ENCODE data around the gene TMEM176A.
A peak's percentile ranks its signal among the peaks of the same experiment; 100 is the strongest.
"Not testable (repeated sequence)": the region's sequence is repeated elsewhere in the genome, so short reads cannot be mapped to it uniquely, and the experiment has no call there.

Gene TMEM176A, protein sequence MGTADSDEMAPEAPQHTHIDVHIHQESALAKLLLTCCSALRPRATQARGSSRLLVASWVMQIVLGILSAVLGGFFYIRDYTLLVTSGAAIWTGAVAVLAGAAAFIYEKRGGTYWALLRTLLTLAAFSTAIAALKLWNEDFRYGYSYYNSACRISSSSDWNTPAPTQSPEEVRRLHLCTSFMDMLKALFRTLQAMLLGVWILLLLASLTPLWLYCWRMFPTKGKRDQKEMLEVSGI

DNA sequence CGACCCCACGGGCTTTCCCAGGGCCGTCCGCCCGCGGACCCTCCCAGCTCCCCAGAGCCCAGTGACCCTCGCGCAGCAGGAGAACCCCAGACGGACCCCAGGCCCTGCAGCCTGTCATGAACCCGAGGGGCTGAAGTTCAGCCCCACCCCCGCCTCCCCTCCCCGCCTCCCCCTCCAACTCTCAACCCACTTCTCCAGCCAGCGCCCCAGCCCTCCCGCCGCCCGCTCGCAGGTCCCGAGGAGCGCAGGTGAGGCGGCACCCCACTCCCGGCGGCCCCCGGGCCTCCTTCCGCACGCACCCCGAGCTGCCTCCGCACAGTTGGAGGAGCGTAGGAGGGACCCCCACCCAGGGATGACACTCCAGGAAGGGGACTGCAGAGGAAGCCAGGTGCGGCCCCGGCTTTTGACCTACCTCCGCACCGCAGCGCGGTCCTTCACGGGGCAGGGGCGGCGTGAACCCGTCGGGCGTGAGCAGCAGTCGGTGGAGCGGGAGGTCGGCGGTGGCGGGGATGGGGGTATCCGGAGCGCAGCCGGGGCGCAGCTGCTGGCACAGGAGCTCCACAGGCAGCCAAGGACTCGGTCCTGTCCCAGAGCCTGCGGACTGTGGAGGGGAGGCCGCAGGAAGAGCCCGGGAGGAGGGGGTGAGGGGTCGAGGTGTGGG is at the start of gene TMEM176A:
TSS of gene TMEM176A (plus strand) at position 189 of the 661 bp plus-strand sequence. CDS start 782 bp downstream, outside the sequence.
- no peak for DNase-seq

DNA sequence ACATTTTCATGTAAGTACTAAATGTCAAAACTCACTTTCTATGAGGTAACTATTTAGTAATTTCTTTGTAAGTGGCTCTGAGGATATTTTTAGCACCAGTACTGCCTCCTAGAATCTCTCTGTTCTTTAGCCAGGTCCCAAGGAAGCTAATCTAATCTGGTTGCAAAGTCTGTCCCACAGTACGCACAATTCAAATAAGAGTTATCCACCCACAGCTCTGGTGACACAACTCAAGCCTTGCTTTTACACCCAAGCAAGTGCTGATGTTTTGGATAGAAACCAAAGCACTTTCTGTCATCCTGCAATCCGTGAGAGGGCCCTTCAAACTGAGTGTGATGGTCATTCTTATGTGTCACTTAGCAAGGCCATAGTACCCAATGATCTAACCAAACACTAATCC is 48.9 kb upstream of the TMEM176A start:
- DNase-seq = no peak

DNA sequence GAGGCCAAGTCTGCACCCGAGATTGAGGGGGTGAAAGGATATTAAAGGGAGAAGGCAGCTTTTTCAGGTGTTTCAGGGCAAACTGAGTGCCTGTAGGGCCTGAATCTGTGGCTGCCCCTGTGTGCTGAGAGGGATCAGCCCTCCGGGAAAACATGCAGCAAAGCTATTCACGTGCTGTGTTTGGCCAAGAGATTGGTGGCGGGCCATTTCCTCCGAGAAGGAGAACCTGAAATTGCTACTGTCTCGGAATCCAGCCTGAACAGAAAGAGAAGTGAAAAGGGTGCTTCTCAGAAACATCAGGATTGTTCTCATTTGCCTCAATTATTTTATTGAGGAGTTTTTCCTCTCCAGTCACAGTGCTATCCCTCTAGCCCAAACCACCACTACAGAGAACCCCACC is 47.3 kb upstream of the TMEM176A start:
- DNase-seq = no peak

DNA sequence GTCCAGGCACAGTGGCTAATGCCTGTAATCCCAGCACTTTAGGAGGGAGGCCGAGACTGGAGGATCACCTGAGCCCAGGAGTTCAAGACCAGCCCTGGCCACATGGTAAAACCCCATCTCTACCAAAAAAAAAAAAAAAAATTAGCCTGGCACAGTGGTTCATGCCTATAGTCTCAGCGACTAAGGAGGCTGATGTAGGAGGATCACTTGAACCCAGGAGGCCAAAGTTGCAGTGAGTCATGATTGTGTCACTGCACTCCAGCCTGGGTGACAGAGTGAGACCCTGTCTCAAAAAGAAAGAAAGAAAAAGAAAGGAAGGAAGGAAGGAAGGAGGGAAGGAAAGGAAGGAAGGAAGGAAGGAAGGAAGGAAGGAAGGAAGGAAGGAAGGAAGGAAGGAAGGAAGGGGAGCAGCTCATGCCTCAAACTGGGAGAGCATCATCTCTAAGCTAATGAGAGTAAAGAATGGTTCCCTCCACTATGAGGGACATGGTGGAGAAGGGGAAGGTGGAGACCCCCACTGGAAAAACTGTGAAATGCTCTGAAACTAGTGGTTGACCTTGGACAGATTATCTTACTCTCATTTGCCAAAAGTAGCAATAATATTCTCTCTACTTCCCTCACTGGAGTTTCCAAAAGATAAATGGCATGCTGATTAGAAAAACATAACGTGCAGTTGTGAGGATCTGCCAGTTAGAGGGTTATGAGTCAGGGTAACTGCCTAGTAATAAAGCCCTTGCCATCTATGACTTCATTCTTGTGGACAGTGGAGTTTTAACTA is 46.6 kb upstream of the TMEM176A start:
- no peak for DNase-seq

DNA sequence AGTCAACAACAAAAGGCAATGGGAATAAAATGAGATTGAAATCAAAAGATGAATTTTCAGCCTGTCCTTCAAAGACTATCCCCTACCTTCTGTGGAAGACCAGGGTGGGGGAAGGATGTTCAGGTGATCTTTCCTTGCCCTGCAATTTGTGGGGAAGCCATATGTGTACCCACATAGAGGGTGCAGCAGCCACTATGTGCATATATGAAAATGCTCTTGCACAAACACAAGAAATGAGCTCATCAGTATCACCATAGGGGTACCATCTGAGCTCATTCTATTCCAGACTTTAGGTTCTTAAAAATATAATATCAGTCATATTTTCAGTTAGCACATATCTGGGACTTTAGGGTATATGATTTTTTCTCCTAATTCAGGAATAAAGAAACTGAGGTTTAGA is 45.6 kb upstream of the TMEM176A start:
- no peak for DNase-seq

DNA sequence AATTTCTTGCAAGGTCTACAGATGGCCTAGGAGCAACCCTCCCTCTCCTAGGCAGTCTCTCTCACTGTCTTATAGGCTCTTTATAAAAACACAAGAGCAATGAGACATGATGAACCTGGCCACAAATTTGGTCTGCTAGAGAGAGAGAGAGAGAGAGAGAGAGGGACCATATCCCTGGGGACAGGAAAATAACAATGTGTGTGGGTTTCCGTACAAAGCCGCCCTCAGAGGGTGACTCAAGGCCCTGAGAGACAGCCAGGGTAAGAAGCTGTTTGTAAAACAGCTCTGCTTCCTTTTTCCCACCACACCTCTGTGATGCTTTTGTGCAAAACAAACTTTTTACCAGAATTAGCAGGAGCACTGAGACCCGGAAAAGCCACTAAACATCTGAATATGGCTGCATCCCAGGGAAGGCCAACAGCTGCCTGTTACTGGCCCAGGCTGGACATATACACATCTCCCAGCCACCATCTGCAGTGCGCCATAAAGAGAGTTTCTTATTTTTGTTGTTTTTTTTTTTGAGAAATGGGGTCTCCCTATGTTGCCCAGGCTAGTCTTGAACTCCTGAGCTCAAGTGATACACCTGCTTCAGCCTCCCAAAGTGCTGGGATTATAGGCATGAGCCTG is 45.0 kb upstream of the TMEM176A start:
- no peak for DNase-seq

DNA sequence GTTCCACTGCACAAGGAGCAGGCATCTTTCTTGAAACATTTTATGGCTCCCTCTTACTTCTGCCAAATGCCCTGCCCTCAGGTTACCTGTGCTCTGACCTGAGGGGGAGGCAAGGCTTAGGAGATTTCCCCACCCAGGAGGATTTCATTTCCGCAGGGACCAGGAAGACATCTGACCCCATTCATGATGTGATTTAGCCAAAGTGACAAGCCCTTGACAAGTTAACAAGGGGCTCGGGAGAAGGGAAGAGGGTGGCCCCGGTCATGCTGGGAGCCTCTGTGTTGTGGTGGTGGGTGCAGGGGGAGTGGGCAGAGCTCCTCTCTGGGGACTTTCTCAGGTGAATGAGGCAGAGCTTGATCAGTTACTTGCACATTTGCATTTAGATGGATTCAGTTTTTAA is 44.4 kb upstream of the TMEM176A start:
- no peak for DNase-seq

DNA sequence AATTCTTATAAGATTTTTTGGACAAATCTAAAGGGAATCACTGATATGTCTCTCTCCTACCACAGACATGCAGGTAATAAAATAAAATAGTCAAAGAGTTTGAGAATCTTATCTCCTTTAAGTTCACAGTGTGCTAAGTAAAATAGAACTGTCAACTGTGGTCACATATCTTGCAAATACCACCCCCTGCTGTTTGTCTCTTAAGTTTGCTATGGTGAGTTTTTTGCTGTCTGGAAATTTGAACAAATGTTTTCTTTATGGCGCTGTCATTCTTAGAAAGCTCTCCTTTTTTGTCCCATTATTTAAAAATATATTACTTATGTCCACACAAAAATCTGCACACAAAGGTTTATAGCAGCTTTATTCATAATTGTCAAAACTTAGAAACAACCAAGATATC is 43.7 kb upstream of the TMEM176A start:
- no peak for DNase-seq

DNA sequence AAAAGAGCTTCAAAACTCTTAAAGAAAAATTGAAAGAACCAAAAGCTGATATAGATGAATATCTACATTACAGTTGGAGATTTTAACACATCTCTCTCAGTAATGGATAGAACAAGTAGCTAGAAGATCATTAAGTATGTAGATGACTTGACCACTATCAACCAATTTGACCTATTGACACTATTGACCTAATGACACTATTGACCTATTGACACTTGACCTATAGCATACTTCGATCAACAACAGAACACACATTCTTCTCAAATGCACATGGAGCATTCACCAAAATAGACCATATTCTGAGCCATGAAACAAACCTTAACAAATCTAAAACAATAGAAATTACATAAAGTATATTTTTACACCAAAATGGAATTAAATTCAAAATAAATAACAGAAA is 41.1 kb upstream of the TMEM176A start:
- no peak for DNase-seq

DNA sequence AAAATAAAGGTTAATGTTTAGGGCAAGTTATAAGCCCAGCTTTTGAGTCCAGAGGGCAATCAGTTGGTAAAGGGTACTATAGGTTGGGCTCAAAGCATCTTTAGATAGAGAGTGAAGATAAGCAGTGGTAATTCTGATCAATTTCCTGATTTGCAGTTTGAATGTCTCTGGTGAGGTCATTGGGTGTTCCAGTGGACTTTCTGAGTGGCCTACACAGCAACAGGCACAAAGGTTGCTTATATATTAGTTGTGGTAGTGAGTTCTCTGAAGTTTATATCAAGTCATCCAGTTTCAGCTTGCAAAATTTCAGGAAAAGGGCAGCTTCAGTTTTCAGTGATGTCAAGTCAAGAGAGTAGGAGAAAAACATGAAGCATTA is 34.2 kb upstream of the TMEM176A start:
- no peak for DNase-seq

DNA sequence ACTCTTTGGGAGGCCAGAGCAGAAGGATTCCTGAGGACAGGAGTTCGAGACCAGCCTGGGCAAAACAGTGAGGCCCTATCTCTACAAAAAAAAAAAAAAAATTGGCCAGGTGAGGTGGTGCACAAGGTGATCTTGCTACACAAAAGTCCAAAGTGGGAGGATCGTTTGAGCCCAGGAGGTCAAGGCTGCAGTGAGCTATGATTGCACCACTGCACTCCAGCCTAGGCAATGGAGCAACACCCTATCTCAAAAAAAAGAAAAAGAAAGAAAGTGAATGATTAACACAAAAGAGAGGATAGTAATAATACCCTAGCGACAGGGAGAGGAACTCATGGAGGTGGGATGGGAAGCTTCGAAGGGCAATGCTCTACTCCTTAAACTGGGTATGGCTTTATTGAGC is 30.8 kb upstream of the TMEM176A start:
- no peak for DNase-seq

DNA sequence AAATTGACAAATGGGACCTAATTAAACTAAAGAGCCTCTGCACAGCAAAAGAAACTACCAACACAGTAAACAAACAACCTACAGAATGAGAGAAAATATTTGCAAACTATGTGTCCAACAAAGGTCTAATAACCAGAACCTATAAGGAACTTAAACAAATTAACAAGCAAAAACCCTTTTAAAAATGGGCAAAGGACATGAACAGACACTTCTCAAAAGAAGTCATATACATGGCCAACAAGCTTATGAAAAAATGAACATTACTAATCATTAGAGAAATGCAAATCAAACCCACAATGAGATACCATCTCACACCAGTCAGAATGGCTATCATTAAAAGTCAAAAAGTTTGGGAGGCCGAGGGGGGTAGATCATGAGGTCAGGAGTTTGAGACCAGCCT is 26.4 kb upstream of the TMEM176A start:
- not testable (repeated sequence) for DNase-seq

DNA sequence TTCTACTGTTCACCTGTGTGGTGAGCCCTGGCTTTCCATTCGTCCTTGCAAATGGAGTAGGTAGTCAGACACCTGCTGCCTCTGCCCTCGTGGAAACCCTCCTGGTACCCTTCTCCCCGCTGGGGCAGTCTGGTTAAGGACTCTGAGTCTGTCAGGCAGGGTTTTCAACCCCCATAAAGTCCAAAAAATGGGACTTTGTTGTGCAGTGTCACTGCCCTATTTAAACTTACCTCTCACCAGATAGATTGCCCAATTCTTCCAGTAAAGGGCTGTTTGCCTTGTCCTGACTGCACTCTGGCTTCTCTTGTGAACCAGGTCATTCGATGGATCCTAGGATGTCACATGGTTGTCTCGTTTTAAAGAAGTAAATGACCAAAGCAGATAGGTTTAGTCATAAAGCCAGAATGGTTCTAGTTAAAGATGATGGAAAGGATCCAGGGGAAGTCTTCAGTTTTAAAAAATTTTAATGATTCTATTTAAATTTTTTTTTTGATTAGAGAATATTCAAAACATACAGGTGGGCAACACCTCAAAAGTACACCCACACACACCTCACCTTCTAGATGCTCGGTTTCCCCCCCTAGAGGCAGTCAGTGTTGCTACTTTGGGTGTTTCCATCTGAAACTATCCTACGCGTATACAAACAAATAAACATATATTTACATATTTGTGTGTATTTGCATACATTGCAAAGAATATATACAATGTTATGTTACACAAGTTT is 22.4 kb upstream of the TMEM176A start:
- DNase-seq = no peak

DNA sequence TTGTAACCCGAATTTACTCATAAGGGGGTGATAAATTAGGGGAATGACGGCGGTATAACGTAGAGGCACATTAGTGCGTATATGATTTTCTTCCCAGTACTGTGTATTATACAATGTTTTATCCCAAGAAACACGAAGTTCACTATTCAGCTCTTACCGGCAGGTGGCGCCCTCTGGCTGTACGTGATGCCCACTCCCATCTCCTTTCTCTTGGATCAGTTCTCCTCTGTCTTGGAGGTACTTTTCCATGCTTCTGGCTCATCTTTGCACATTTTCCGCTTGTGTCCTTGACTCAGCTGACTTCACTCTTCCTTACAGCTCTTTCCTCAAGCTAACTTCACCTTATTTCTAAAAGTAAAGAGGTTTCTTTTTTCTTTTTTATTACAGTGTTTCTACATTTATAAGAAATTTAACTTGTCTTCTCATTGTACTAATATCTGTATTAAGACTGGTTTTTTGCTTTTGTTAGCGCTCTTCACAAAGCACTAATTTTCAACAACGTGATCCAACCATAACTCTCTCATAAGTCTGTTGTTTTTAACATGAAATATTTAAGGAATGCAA is 21.7 kb upstream of the TMEM176A start:
- DNase-seq = peak; percentile 82

DNA sequence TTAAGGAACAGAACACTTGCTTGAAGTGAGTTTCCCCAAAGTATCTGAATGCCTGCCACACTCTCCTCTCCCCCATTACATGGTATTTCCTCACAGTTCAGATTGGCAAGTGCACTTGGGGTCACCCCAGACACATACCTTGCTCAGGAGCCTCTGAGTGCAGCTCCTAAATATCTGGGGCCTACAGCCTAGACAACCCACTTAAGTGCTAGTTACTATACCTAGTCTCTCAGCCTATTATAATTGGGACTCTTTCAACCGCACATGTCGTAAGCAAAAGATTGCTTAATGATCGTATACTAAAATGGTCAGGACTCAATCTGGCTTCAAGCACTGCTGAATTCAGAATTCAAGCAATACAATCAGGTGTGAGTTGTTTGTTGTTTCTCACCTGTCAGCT is 20.3 kb upstream of the TMEM176A start:
- no peak for DNase-seq

DNA sequence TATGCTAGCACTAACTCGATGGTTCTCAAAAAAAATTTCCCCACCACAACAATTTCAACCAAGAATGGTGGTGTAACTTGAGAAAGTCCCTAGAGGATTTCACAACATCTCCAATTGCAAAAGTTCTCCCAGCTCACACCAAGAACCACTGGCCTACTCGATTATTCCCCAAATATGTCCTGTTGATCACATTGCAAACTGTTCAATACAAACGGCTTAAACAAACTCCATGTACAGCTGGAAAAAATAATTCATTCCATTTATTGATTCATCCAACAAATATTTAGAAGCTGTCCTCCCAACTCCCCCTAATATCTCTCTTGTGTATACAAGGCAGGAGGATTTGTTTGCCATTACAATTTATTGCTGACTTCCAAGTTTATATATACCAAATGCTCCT is 19.5 kb upstream of the TMEM176A start:
- no peak for DNase-seq

DNA sequence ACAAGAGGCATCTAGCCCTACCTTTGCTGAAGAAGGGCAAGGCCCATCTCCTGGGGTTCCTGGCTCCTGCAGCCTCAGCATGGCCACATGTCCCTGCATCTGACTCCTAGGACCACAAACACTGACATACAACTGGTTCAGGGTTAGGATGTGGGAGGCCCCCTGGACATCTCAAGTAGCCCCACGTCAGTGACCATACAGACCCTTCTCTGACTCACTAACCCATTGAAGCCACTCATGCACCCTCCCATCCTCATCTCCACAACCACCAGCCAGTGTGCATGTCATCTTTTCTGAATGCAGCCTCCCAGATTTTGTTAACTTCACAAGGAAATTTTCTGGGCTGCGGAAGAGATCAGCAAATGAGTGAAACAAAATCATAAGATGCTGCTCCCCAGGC is 18.6 kb upstream of the TMEM176A start:
- DNase-seq = no peak

DNA sequence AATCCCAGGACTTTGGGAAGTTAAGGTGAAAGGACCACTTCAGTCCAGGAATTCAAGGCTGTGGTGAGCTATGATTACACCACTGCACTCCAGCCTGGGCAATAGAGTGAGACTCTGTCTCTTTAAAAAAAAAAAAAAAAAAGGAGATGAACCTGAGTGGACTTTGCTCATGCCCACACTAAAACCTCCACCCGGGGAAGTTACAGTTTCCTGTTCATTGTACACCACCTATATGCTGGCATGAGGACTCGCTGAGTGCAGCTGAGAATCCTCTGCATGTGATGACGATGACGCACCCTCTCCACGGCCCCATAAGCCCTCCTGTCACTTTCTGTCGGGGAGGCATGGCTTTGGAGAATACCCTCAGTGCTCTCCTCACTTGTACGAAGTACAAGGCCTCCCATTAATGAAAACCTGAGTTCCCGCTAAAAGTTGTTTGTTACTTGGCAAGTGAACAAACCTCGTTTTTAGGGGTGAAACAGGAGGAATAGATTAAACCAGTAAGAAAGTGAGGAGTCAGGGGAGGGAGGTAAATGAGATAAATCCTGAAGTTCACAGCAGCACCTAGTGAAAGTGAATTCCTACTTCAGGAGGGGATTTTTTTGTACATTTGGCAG is 16.3 kb upstream of the TMEM176A start:
- no peak for DNase-seq

DNA sequence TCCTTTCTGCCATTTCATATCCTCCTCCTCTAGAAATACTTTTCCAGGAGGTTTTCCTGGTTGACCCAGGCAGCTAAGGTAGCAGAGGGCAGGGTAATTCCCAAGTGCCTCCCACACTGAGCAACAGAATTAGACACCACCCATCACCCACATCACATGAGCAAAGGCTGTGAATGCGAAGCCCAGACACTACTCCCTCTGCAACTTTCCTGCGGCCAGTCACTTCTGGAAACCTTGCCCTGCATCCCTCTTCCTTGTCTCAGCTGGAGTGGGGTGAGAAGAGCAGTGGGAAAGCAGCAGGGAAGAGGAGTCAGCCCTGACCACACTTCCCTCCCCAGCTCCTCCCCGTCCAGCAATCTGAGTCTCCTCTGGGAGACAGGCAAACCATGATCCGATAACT is 15.6 kb upstream of the TMEM176A start:
- DNase-seq = no peak

DNA sequence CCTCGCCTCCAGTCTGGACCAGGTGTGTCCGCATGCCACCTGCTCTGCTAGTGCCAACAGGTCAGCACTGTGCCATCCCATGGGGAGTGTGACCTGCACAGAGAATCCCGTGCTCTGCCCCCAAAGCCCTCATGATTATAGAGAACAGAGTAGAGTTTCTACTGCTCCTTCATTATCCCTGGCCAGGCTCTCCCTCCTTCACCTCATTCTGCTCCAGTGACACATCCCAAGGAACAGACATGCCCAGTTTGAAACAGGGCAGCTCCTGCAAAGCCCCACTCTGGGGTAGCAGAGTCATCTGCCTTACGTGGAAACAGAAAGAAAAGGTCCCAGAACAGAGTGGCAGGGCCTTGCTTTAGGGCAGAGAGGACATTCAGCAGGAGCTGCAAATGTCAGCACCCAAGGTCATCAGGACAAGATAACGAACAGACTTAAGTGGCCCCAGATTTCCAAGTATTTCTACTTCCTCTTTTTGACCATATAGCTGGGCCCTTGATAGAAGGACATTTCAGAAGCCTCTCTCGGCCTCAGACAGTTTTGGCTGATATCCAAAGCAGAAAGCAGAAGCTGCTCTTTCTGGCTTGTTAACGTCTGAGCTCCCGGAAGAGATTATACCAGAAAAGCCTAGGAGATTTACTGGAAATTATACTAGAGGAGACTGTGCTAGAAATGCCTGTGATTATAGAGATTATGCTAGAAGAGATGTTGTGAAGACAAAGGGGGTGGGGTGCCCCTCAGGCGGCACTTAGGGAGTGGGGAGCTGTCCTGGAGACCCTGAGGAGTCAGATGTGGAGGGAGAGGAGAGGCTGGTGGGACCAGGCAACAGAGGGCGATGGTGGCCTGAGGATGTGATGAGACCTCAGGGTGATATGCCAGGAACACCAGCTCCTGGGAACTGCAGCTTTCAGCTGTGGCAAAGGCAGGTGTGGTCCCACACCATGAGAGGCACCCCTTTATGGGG is 13.0 kb upstream of the TMEM176A start:
- DNase-seq = no peak
